Large intestine (tissue), 3 donors: ENCODE results near the gene MPP7. TPM values are rescaled to one million over a fixed set of nuclear protein-coding genes. Genes with fewer than 3 reads are reported as not detected.

Experiments used
- DNase-seq, 2 donors: peaks; one replicate each; pipeline versions ENCODE4 v3.0.0 to v3.0.0-alpha.2; 2013
- H3K27ac ChIP-seq: one replicate; pipeline ENCODE4 v1.5.1; 2013; ENCODE audit warnings: low read length
- H3K27me3 ChIP-seq: 2 replicates; pipeline ENCODE4 v1.6.1; 2013; ENCODE audit warnings: low read length; ENCODE audit not compliant: control insufficient read depth, insufficient read depth
- H3K36me3 ChIP-seq: 2 replicates; pipeline ENCODE4 v1.6.1; 2013; ENCODE audit warnings: low read length; ENCODE audit not compliant: control insufficient read depth, insufficient read depth
- H3K4me1 ChIP-seq: one replicate; pipeline ENCODE4 v1.6.1; 2013; ENCODE audit warnings: low read length; ENCODE audit not compliant: control insufficient read depth, insufficient read depth
- H3K4me3 ChIP-seq: one replicate; pipeline ENCODE4 v1.5.1; 2013; ENCODE audit warnings: low read length
- H3K9me3 ChIP-seq: one replicate; pipeline ENCODE4 v1.6.1; 2013; ENCODE audit warnings: mild to moderate bottlenecking, low read depth, low read length, moderate library complexity; ENCODE audit not compliant: control insufficient read depth
- WGBS: methylation state at CpG from one replicate; pipeline ENCODE4 v1.1.5; 2013; ENCODE audit warnings: low lambda C conversion rate; ENCODE audit not compliant: insufficient coverage; 5-methylcytosine and 5-hydroxymethylcytosine counted together
- polyA plus RNA-seq: library from polyadenylated mRNA; unstranded; fragments of 120-200 nt; gene quantifications from one replicate; pipeline ENCODE4 v1.2.1, GENCODE V29; 2013

Gene MPP7
- polyA plus RNA-seq, 1 donor: 16.2 TPM

DNA sequence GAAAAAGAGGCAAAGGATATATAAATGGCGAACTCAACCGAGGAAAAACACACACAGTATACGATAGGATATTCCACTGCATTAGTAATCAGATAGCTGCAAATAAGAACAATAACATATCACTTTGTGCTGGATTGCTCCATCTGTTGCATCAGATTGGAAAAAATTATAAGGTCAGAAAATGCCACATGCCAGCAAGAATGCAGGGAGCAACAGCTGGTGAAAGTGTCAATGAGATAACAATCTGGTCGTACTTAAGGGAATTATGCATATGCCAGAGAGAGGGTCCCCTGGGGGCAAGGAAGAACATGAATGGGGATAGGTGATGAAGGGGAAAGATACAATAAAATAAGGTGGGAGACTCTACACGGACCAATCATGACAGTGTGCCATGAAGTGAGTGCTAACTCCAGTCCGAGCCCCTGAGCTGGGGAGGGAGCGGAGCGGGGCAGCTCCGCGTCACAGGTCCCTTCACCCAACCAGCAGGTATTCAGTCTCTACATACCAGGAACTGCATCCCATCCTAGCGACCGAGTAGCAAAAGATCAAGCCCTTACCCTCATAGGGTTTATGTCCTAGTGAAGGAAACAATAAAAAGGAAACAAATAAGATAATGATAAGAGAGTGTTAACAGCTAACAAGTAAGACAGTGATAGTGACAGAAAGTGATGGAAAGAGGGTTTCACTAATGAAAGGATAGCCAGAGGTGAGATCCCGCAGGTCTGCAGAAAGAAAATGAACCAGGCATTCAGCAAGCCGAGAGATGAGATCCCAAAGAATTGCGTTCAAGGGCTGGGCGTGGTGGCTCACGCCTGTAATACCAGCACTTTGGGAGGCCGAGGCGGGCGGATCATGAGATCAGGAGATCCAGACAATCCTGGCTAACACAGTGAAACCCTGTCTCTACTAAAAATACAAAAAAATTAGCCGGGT is 9.4 kb downstream of the MPP7 start:
- DNase-seq: no peak
- Histone ChIP-seq H3K4me1 (no peaks in the 10 kb centered on the region), H3K4me3 (no peak overlapping the region), H3K27me3 (no peaks in the 10 kb centered on the region), H3K9me3 (no peaks in the 10 kb centered on the region), H3K36me3 (no peaks in the 10 kb centered on the region), H3K27ac (no peak overlapping the region)
- WGBS: 92% methylated on average over 7 of the region's 21 CpGs

- WGBS: no CpG with 5 or more reads among the region's 5 CpGs
- H3K27me3 ChIP-seq: no peaks in the 10 kb centered on the region
- H3K36me3 ChIP-seq: no peaks in the 10 kb centered on the region
- H3K4me1 ChIP-seq: no peaks in the 10 kb centered on the region
- no peaks in the 10 kb centered on the region for H3K9me3 ChIP-seq
- H3K4me3 ChIP-seq: no peak overlapping the region
- no peak for DNase-seq
- H3K27ac ChIP-seq: no peak overlapping the region
Measured at GRCh38 chr10:28291881-28292297, 11.0 kb downstream of the MPP7 start.

GRCh38 chr10:28285816-28286215 is 17.0 kb downstream of the MPP7 start:
- no peak overlapping the region for H3K4me3 ChIP-seq
- no peak for DNase-seq
- H3K4me1 ChIP-seq: peaks cover 7% of the 10 kb centered on the region
- H3K36me3 ChIP-seq: no peaks in the 10 kb centered on the region
- WGBS: no CpG with 5 or more reads among the region's 6 CpGs
- H3K9me3 ChIP-seq: no peaks in the 10 kb centered on the region
- H3K27ac ChIP-seq: no peak overlapping the region
- H3K27me3 ChIP-seq: no peaks in the 10 kb centered on the region

DNA sequence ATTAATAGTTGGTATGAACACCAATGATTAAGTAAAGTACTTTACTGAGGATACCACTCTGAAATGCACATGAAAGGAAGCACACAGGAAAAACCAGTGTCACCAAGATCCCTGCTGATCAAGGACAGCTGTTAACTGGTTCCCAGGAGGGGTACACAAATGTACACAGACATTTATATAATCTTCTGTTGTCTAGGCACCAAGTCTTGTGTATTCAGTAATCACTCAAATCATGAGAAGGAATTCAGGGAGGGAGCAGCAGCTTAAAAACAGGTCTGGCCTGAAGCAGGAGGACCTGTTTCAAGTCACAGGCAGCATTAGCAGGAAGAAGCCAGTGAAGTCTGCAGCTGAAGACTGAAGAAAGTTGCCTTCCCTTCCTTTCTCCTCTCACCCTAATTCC is 18.7 kb downstream of the MPP7 start:
- Histone ChIP-seq H3K27me3 (no peaks in the 10 kb centered on the region), H3K36me3 (no peaks in the 10 kb centered on the region), H3K9me3 (no peaks in the 10 kb centered on the region), H3K27ac (no peak overlapping the region), H3K4me3 (no peak overlapping the region), H3K4me1 (peaks cover 7% of the 10 kb centered on the region)
- peak in 1 of 2 donors; percentile 43 for DNase-seq

DNA sequence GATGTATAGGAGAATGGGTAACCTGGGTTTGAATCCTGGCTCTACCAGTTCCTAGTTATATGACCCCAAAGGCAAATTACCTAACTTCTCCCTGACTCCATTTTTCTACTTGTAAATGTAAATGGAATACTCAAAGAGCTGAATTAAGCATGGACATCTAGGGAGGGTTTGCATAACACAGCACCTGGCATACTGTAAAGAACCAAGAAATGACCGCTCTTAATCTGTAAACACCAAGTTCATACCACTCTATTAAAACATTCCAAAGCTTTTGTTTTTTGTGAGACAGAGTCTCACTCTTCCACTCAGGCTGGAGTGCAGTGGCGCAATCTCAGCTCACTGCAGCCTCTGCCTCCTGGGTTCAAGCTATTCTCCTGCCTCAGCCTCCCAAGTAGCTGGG is 19.6 kb downstream of the MPP7 start:
- no peak overlapping the region for H3K4me3 ChIP-seq
- no peaks in the 10 kb centered on the region for H3K9me3 ChIP-seq
- no peak for DNase-seq
- peaks cover 7% of the 10 kb centered on the region for H3K4me1 ChIP-seq
- H3K36me3 ChIP-seq: no peaks in the 10 kb centered on the region
- no peak overlapping the region for H3K27ac ChIP-seq
- H3K27me3 ChIP-seq: no peaks in the 10 kb centered on the region
- no CpG with 5 or more reads among the region's 2 CpGs for WGBS

DNA sequence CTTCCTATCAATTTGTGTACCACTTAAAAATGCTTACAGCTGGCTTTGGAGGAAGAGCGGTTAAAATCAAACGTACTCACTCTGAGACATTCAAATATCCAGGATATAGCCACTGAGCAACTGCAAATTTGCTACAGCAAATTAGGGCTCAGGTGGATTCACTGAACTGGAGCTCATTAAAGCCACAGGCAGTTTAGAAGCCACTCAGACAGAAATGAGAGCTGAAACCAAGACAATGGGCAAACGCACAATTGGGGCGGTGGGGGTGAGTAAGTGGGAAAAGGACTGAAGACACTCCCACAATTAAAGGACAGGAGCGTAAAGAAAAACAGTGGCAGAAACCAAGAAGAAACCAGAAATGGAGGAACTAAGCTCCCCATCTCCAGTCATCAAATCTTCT is 20.5 kb downstream of the MPP7 start:
- 92% methylated on average over 2 of the region's 5 CpGs for WGBS
- H3K4me1 ChIP-seq: peaks cover 7% of the 10 kb centered on the region
- no peaks in the 10 kb centered on the region for H3K9me3 ChIP-seq
- H3K36me3 ChIP-seq: no peaks in the 10 kb centered on the region
- no peaks in the 10 kb centered on the region for H3K27me3 ChIP-seq
- no peak for DNase-seq
- no peak overlapping the region for H3K27ac ChIP-seq
- no peak overlapping the region for H3K4me3 ChIP-seq

GRCh38 chr10:28281726-28282315 is 21.0 kb downstream of the MPP7 start:
- H3K27ac ChIP-seq: peak overlapping the region; percentile 8
- no CpG with 5 or more reads among the region's 7 CpGs for WGBS
- DNase-seq: peak in 1 of 2 donors; percentile 32
- H3K4me1 ChIP-seq: peaks cover 7% of the 10 kb centered on the region
- no peak overlapping the region for H3K4me3 ChIP-seq
- no peaks in the 10 kb centered on the region for H3K27me3 ChIP-seq
- no peaks in the 10 kb centered on the region for H3K9me3 ChIP-seq
- no peaks in the 10 kb centered on the region for H3K36me3 ChIP-seq

DNA sequence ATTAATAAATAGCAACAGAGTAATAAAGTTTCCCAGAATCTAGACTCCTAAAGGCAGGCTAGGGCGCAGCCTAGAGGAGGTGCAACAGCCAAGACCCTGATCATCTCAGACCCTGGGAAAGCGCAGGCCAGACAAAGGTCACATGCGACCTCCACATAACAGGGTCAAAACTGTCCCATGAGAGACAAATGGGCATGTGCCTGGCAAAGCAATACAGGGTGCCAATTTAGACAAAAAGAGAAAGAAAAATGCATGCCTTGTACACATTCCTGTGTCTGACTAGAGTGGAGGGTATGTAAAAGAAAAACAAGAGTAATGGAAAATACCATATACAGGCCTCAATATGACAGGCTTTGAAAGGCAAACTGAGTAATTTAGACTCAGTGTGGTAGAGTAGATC is 22.2 kb downstream of the MPP7 start:
- Histone ChIP-seq H3K36me3 (no peaks in the 10 kb centered on the region), H3K9me3 (no peaks in the 10 kb centered on the region), H3K4me3 (no peak overlapping the region), H3K27ac (no peak overlapping the region), H3K27me3 (no peaks in the 10 kb centered on the region), H3K4me1 (peaks cover 7% of the 10 kb centered on the region)
- no CpG with 5 or more reads among the region's 3 CpGs for WGBS
- DNase-seq: no peak

DNA sequence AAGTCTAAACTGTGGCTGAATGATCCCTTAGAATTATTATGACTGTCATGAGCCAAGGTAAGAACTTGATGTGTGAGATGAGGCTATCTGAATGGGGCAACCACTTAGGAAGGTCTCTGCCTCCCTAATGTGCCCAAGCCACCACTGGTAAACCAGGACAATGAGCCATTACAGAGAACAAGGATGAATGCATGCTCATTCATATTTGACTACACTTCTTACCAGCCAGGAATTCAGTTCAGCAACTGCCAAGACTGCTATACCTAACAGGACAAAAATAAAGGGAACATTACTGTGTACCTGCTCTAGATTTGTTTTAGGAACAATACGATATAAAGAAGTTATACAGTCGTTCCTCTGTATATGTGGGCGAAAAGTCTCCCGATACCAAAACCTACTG is 23.0 kb downstream of the MPP7 start:
- H3K27me3 ChIP-seq: no peaks in the 10 kb centered on the region
- H3K27ac ChIP-seq: no peak overlapping the region
- H3K4me3 ChIP-seq: no peak overlapping the region
- no peaks in the 10 kb centered on the region for H3K9me3 ChIP-seq
- no peaks in the 10 kb centered on the region for H3K36me3 ChIP-seq
- DNase-seq: no peak
- no CpG with 5 or more reads among the region's 4 CpGs for WGBS
- peaks cover 7% of the 10 kb centered on the region for H3K4me1 ChIP-seq

DNA sequence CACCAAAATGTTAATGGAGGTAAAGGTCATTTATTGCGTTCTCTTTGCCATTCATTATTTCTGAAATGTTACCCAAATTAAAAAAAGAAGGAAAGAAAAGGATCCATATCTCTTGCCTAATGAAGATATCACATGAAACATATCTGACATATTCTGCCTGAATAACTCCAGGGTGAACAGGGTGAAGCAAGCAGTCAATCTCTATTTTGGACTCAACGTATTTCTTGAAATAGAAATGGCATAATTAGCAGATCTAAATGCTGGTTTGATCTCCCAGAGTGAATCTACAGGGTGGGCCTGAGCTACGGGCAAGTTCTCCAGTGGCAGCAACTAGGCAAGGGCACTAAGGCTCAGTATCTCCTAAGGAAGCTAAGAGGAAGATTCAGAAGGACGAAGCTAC is 24.0 kb downstream of the MPP7 start:
- WGBS: 43% methylated on average over 1 of the region's 4 CpGs
- Histone ChIP-seq H3K36me3 (no peaks in the 10 kb centered on the region), H3K4me3 (no peak overlapping the region), H3K9me3 (no peaks in the 10 kb centered on the region), H3K27me3 (no peaks in the 10 kb centered on the region), H3K27ac (no peak overlapping the region), H3K4me1 (peaks cover 7% of the 10 kb centered on the region)
- no peak for DNase-seq

DNA sequence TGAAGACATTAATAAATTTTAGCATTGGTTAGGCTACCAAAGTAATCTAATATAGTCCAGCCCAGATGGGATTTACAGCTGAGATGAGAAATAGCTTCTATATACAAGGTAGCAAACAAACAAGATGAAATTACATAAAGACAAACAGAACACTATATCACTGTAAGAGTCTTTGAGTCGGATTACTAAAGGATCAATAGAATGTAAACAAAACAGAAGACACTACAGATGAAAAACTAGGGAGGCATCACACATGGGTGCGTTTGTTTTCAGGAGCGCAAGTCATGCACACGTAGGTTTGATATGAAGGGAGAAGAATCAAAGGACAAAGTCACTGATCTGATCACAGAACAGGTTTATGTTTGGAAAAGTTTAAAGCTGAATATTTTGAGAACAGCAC is 26.5 kb downstream of the MPP7 start:
- 77% methylated on average over 3 of the region's 4 CpGs for WGBS
- Histone ChIP-seq H3K36me3 (no peaks in the 10 kb centered on the region), H3K27ac (no peak overlapping the region), H3K4me3 (no peak overlapping the region), H3K4me1 (no peaks in the 10 kb centered on the region), H3K27me3 (no peaks in the 10 kb centered on the region), H3K9me3 (no peaks in the 10 kb centered on the region)
- no peak for DNase-seq
